Left ventricle myocardium inferior (tissue), 1 donor: ENCODE data around the gene VPS13D. TPM values are rescaled to one million over a fixed set of nuclear protein-coding genes. Genes with fewer than 3 reads are reported as not detected.
A peak's percentile ranks its signal among the peaks of the same experiment; 100 is the strongest.

Source experiments
- DNase-seq: peaks from one replicate; pipeline ENCODE4 v3.0.0-alpha.2; 2020
- H3K27ac ChIP-seq: fragments of 200-600 bp; replicated peaks from 2 replicates; pipeline ENCODE4 v1.8.0; 2021
- H3K27me3 ChIP-seq: fragments of 200-600 bp; 2 replicates; pipeline ENCODE4 v1.8.0; 2021; ENCODE audit warnings: low read depth
- H3K36me3 ChIP-seq: fragments of 200-600 bp; 2 replicates; pipeline ENCODE4 v1.8.0; 2021
- H3K4me1 ChIP-seq: fragments of 200-600 bp; 2 replicates; pipeline ENCODE4 v1.8.0; 2021
- H3K4me3 ChIP-seq: fragments of 200-600 bp; 2 replicates; pipeline ENCODE4 v1.8.0; 2021; ENCODE audit warnings: mild to moderate bottlenecking, moderate library complexity
- H3K9me3 ChIP-seq: fragments of 200-600 bp; replicated peaks from 2 replicates; pipeline ENCODE4 v1.8.0; 2021
- intact Hi-C: fragments of 100-400 bp; cut with micrococcal nuclease; formaldehyde crosslinking; loops from one replicate; pipeline ENCODE4 v1.11.0; 2022
- total RNA-seq: library from RNA; stranded (reverse); fragmentation: NEBNext Ultra II Directional; extraction: Animal tissue kit (Norgen Biotek cat#: 25700); gene quantifications from one replicate; pipeline ENCODE4 v1.2.1, GENCODE V29; 2021
- TF ChIP-seq, protein P1 (sequence below): fragments of 200-600 bp; IDR thresholded peaks from 2 replicates; pipeline ENCODE4 v1.8.0; 2021; ENCODE audit warnings: antibody characterized with exemption, mild to moderate bottlenecking, borderline replicate concordance
- donor health status: DM: no; HTN: yes; CAD: no; lungs with severe emphysema.

The VPS13D gene
- total RNA-seq, 1 donor from 2014 or later = 71.6 TPM

DNA sequence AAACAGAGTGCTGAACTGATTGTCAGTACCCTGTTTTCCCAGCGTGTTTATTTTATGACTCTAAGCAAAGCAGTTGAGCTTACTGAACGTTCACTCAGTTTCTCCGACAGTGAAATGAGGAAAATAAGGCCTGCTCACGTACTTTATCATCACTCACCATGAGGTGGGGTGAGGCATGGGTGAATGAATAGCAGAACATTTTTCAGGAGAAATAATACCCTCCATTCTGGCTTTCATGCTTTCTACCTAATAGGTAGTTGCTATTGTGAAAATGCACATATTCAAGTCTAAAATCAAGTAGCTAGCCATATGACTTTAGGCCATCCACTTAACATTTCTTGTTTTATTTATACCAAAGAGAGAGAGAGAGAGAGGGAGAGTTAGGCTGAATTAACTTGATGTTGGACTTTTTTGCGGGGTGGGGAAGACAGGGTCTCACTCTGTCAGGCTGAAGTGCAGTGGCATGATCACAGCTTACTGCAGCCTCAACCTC lies 178.2 kb downstream of the VPS13D start:
- H3K9me3 ChIP-seq = no peaks in the 10 kb centered on the region
- H3K27ac ChIP-seq = peak overlapping the region; percentile 78
- H3K36me3 ChIP-seq = peaks cover 45% of the 10 kb centered on the region
- H3K27me3 ChIP-seq = no peaks in the 10 kb centered on the region
- H3K4me3 ChIP-seq = no peak overlapping the region
- intact Hi-C loops = loop anchor here (2.0 kb wide), 1 partner anchor 69 kb away; no protein-coding TSS in a partner anchor
- TF ChIP-seq, protein P1, sequence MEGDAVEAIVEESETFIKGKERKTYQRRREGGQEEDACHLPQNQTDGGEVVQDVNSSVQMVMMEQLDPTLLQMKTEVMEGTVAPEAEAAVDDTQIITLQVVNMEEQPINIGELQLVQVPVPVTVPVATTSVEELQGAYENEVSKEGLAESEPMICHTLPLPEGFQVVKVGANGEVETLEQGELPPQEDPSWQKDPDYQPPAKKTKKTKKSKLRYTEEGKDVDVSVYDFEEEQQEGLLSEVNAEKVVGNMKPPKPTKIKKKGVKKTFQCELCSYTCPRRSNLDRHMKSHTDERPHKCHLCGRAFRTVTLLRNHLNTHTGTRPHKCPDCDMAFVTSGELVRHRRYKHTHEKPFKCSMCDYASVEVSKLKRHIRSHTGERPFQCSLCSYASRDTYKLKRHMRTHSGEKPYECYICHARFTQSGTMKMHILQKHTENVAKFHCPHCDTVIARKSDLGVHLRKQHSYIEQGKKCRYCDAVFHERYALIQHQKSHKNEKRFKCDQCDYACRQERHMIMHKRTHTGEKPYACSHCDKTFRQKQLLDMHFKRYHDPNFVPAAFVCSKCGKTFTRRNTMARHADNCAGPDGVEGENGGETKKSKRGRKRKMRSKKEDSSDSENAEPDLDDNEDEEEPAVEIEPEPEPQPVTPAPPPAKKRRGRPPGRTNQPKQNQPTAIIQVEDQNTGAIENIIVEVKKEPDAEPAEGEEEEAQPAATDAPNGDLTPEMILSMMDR = no peak
- DNase-seq = no peak
- H3K4me1 ChIP-seq = peaks cover 53% of the 10 kb centered on the region

DNA sequence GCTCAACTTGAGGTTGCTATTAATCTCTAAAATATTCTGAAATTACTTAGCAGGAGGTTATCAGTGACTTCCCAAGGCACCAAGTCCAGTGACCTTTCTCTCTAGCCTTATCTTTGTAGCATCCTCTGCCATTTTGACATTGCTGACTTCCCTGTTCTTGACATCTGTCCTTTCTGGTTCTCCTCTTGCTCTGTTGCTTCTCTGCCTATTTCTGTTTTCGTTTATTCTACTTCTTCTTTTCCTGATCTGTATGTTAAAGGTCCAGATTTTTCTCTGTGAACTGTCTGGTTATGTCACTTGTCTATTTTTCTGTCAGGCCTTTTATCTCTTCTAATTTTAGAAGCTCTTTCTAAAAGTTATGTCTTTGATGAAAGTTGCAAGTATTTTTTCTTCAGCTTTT lies 178.8 kb downstream of the VPS13D start:
- no peak for DNase-seq
- peak overlapping the region; percentile 78 for H3K27ac ChIP-seq
- peaks cover 53% of the 10 kb centered on the region for H3K4me1 ChIP-seq
- intact Hi-C loops = no loop called here
- TF ChIP-seq, protein P1 = no peak
- no peaks in the 10 kb centered on the region for H3K9me3 ChIP-seq
- no peaks in the 10 kb centered on the region for H3K27me3 ChIP-seq
- H3K4me3 ChIP-seq = no peak overlapping the region
- H3K36me3 ChIP-seq = peaks cover 38% of the 10 kb centered on the region

- intact Hi-C loops = no loop called here
- TF ChIP-seq, protein P1 = no peak
- H3K4me3 ChIP-seq = no peak overlapping the region
- H3K9me3 ChIP-seq = no peaks in the 10 kb centered on the region
- H3K27me3 ChIP-seq = no peaks in the 10 kb centered on the region
- no peak for DNase-seq
- H3K4me1 ChIP-seq = peaks cover 52% of the 10 kb centered on the region
- peak overlapping the region; percentile 14 for H3K27ac ChIP-seq
- peaks cover 38% of the 10 kb centered on the region for H3K36me3 ChIP-seq
Observed at GRCh38 chr1:12409681-12410080, 179.9 kb downstream of the VPS13D start.

GRCh38 chr1:12410351-12410750 lies 180.5 kb downstream of the VPS13D start:
- TF ChIP-seq, protein P1 = no peak
- intact Hi-C loops = no loop called here
- Histone ChIP-seq H3K4me1 (peaks cover 45% of the 10 kb centered on the region), H3K27ac (peak overlapping the region; percentile 14), H3K9me3 (no peaks in the 10 kb centered on the region), H3K36me3 (peaks cover 39% of the 10 kb centered on the region), H3K27me3 (no peaks in the 10 kb centered on the region), H3K4me3 (no peak overlapping the region)
- no peak for DNase-seq

DNA sequence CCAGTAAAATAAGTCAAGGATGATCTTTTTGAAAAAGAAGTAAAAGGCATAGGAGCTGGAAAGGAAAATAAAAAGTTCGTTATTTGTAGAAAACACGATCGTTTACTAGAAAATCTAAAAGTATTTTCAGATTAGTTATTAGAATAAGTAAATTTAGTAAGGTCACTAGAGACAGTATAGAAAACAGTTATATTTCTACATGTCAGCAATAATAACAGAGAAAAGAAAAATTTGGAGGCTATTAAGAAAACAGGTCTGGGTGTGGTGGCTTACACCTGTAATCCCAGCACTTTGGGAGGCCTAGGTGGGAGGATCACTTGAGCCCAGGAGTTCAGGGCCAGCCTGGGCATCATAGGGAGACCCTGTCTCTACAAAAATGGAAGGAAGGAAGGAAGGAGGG lies 181.3 kb downstream of the VPS13D start:
- DNase-seq = no peak
- Histone ChIP-seq H3K4me1 (peaks cover 38% of the 10 kb centered on the region), H3K27me3 (no peaks in the 10 kb centered on the region), H3K36me3 (peaks cover 46% of the 10 kb centered on the region), H3K27ac (no peak overlapping the region), H3K4me3 (no peak overlapping the region), H3K9me3 (no peaks in the 10 kb centered on the region)
- intact Hi-C loops = no loop called here
- TF ChIP-seq, protein P1 = no peak
